ENCODE results near the gene SPEN. TPM values are rescaled to one million over a fixed set of nuclear protein-coding genes. Genes with fewer than 3 reads are reported as not detected.

SPEN gene
- total RNA-seq, 1 experiment from 2014 or later = 46.4 TPM

GRCh38 chr1:15799928-15800835, 47.3 kb upstream of the SPEN start:
- no peaks in the 10 kb centered on the region for H3K27me3 ChIP-seq (replicated peaks; ENCODE audit: control insufficient read depth, insufficient read depth, low read length)
- Mint-ChIP-seq H3K4me1 (ENCODE audit: low read depth, unreplicated experiment) (peaks cover 63% of the 10 kb centered on the region), H3K9me3 (ENCODE audit: unreplicated experiment) (no peaks in the 10 kb centered on the region), H3K27ac (ENCODE audit: unreplicated experiment) (peak overlapping the region; percentile 95), H3K36me3 (ENCODE audit: insufficient read depth, unreplicated experiment) (peaks cover 28% of the 10 kb centered on the region), H3K27me3 (ENCODE audit: insufficient read depth, unreplicated experiment) (no peaks in the 10 kb centered on the region), H3K4me3 (ENCODE audit: unreplicated experiment) (peak overlapping the region; percentile 64)
- BruUV-seq (replicated peaks) = TSS peak; percentile 48
- TF ChIP-seq CTCF (IDR thresholded peaks at IDR 0.05; ENCODE audit: insufficient read depth in 1 of 2, low read depth in 1 of 2, low read length in 1 of 2, severe bottlenecking in 1 of 2, unreplicated experiment in 1 of 2) = no peak
- peak overlapping the region; percentile 39 for H3K4me3 ChIP-seq (ENCODE audit: low read depth, low read length)
- peak; percentile 96 to 98 for DNase-seq
- no peaks in the 10 kb centered on the region for H3K36me3 ChIP-seq (ENCODE audit: control insufficient read depth, insufficient read depth, low read length)
- H3K4me1 ChIP-seq = peaks cover 59% of the 10 kb centered on the region
- no peaks in the 10 kb centered on the region for H3K9me3 ChIP-seq
- CTCF ChIA-PET = interaction anchor here (0.5 to 2.0 kb wide), 3 partner anchors 8 to 195 kb away, joined by 3 to 6 read pairs (median 6); no protein-coding TSS in a partner anchor
- POLR2A ChIA-PET = interaction anchor here (0.8 to 1.5 kb wide), 3 partner anchors 34 to 49 kb away, joined by 3 to 6 read pairs (median 3); partner anchors contain the start of gene SPEN
- intact Hi-C loops (cut with micrococcal nuclease; ENCODE audit: unreplicated experiment) = loop anchor here (1.0 to 5.0 kb wide), 4 partner anchors 9 to 122 kb away; no protein-coding TSS in a partner anchor

GRCh38 chr1:15802234-15802965, 45.1 kb upstream of the SPEN start:
- no TSS peak for BruUV-seq (replicated peaks)
- H3K4me3 Mint-ChIP-seq (ENCODE audit: unreplicated experiment) = no peak overlapping the region
- H3K36me3 ChIP-seq (ENCODE audit: control insufficient read depth, insufficient read depth, low read length) = no peaks in the 10 kb centered on the region
- intact Hi-C loops (cut with micrococcal nuclease; ENCODE audit: unreplicated experiment) = loop anchor here (5.0 kb wide), 1 partner anchor 120 kb away; no protein-coding TSS in a partner anchor
- no peak for DNase-seq
- H3K4me3 ChIP-seq (ENCODE audit: low read depth, low read length) = no peak overlapping the region
- peak overlapping the region; percentile 87 for H3K27ac Mint-ChIP-seq (ENCODE audit: unreplicated experiment)
- H3K4me1 ChIP-seq = peaks cover 41% of the 10 kb centered on the region
- POLR2A ChIA-PET = interaction anchor here (0.5 to 1.4 kb wide), 2 partner anchors 31 to 47 kb away, joined by 4 read pairs; no protein-coding TSS in a partner anchor
- H3K4me1 Mint-ChIP-seq (ENCODE audit: low read depth, unreplicated experiment) = peaks cover 51% of the 10 kb centered on the region
- CTCF ChIA-PET = interaction anchor here (1.0 kb wide), 1 partner anchor 11 kb away, joined by 6 read pairs; no protein-coding TSS in a partner anchor
- H3K27me3 Mint-ChIP-seq (ENCODE audit: insufficient read depth, unreplicated experiment) = no peaks in the 10 kb centered on the region
- no peaks in the 10 kb centered on the region for H3K9me3 ChIP-seq
- H3K27me3 ChIP-seq (replicated peaks; ENCODE audit: control insufficient read depth, insufficient read depth, low read length) = no peaks in the 10 kb centered on the region
- H3K9me3 Mint-ChIP-seq (ENCODE audit: unreplicated experiment) = no peaks in the 10 kb centered on the region
- TF ChIP-seq CTCF (IDR thresholded peaks at IDR 0.05; ENCODE audit: insufficient read depth in 1 of 2, low read depth in 1 of 2, low read length in 1 of 2, severe bottlenecking in 1 of 2, unreplicated experiment in 1 of 2) = no peak
- peaks cover 21% of the 10 kb centered on the region for H3K36me3 Mint-ChIP-seq (ENCODE audit: insufficient read depth, unreplicated experiment)

- Histone ChIP-seq H3K4me3 (ENCODE audit: low read depth, low read length) (no peak overlapping the region), H3K36me3 (ENCODE audit: control insufficient read depth, insufficient read depth, low read length) (no peaks in the 10 kb centered on the region), H3K27me3 (replicated peaks; ENCODE audit: control insufficient read depth, insufficient read depth, low read length) (no peaks in the 10 kb centered on the region), H3K9me3 (no peaks in the 10 kb centered on the region), H3K4me1 (peaks cover 35% of the 10 kb centered on the region)
- ChIA-PET POLR2A (interaction anchor here (0.5 kb wide), 1 partner anchor 30 kb away, joined by 4 read pairs; no protein-coding TSS in a partner anchor), CTCF (interaction anchor here (0.6 to 0.7 kb wide), 2 partner anchors 9 to 14 kb away, joined by 5 to 6 read pairs; no protein-coding TSS in a partner anchor)
- H3K4me3 Mint-ChIP-seq (ENCODE audit: unreplicated experiment) = no peak overlapping the region
- H3K27ac Mint-ChIP-seq (ENCODE audit: unreplicated experiment) = no peak overlapping the region
- H3K4me1 Mint-ChIP-seq (ENCODE audit: low read depth, unreplicated experiment) = peaks cover 45% of the 10 kb centered on the region
- intact Hi-C loops (cut with micrococcal nuclease; ENCODE audit: unreplicated experiment) = loop anchor here (5.0 kb wide), 1 partner anchor 119 kb away; no protein-coding TSS in a partner anchor
- TF ChIP-seq CTCF (IDR thresholded peaks at IDR 0.05; ENCODE audit: insufficient read depth in 1 of 2, low read depth in 1 of 2, low read length in 1 of 2, severe bottlenecking in 1 of 2, unreplicated experiment in 1 of 2) = peak; percentile 31 to 41
- no peaks in the 10 kb centered on the region for H3K27me3 Mint-ChIP-seq (ENCODE audit: insufficient read depth, unreplicated experiment)
- no peaks in the 10 kb centered on the region for H3K9me3 Mint-ChIP-seq (ENCODE audit: unreplicated experiment)
- no peak for DNase-seq
- peaks cover 21% of the 10 kb centered on the region for H3K36me3 Mint-ChIP-seq (ENCODE audit: insufficient read depth, unreplicated experiment)
- BruUV-seq (replicated peaks) = no TSS peak
These were observed 44.1 kb upstream of the SPEN start for GRCh38 chr1:15803380-15803779.
